ENCODE data around the gene PLD1. TPM values are rescaled to one million over a fixed set of nuclear protein-coding genes. Genes with fewer than 3 reads are reported as not detected.

The PLD1 gene
- total and polyA plus RNA-seq, 2 of the 8 experiments (the other 6 are each of a cell fraction or from before 2014, with no cell fraction given): 1.2 to 2.6 TPM

DNA sequence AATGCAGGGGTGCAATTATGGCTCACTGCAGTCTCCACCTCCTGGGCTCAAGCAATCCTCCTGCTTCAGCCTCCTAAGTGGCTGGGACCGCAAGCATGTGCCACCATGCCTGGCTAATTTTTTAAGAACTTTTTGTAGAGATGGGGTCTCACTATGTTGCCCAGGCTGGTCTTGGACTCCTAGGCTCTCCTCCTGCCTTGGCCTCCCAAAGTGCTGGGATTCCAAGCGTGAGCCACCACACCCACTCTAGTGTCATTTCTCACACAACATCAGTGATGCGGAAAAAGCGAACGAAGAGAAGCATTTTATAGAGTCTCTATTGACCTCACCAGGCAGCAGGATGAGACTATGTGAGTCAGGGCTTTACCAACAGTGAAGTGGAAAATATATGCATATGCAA lies 137.7 kb downstream of the PLD1 start:
- H3K4ac ChIP-seq (replicated peaks; ENCODE audit: insufficient read length, low read depth, low read length): no peak overlapping the region
- no peak for DNase-seq (ENCODE audit: low read depth in 1 of 2, low spot score in 2 of 2)
- H3K23ac ChIP-seq (ENCODE audit: insufficient read length): no peak overlapping the region
- no peaks in the 10 kb centered on the region for H3K9me3 ChIP-seq (ENCODE audit: insufficient read depth in 2 of 2, low read depth in 1 of 2, low read length in 1 of 2)
- H2AFZ ChIP-seq (ENCODE audit: low read length): no peak overlapping the region
- no peak overlapping the region for H4K5ac ChIP-seq (ENCODE audit: insufficient read length, low read depth, low read length)
- no peak overlapping the region for H2BK12ac ChIP-seq (ENCODE audit: low read depth, low read length)
- H2BK5ac ChIP-seq (ENCODE audit: low read depth, low read length): no peak overlapping the region
- H3K27me3 ChIP-seq (replicated peaks in 1 of 4; ENCODE audit: control insufficient read depth in 3 of 4, extremely low read depth in 1 of 4, insufficient read depth in 3 of 4, low read length in 3 of 4): no peaks in the 10 kb centered on the region
- H3K9ac ChIP-seq (replicated peaks in 1 of 4; ENCODE audit: extremely low read depth in 1 of 4, low read depth in 3 of 4, low read length in 3 of 4): no peak overlapping the region
- no peak overlapping the region for H4K91ac ChIP-seq (replicated peaks; ENCODE audit: insufficient read length, low read length)
- H2BK120ac ChIP-seq (replicated peaks; ENCODE audit: low read depth, low read length): no peak overlapping the region
- no peak overlapping the region for H2AK5ac ChIP-seq (ENCODE audit: low read depth, low read length)
- FAIRE-seq: no peak
- WGBS, 2 experiments (ENCODE audit: extremely low coverage in 1 of 2, insufficient coverage in 1 of 2, insufficient read length in 1 of 2, insufficient replicate concordance in 2 of 2, low coverage in 1 of 2, low lambda C conversion rate in 2 of 2, missing lambda C conversion rate in 1 of 2): 97% methylated on average over 5 of the region's 5 CpGs; no CpG with 5 or more reads in 1 of the 2 experiments
- no peaks in the 10 kb centered on the region for H3K79me1 ChIP-seq (ENCODE audit: low read depth, low read length)
- no peaks in the 10 kb centered on the region for H4K20me1 ChIP-seq (replicated peaks in 1 of 2; ENCODE audit: control insufficient read depth in 1 of 2, insufficient read depth in 2 of 2, low read length in 2 of 2)
- no peaks in the 10 kb centered on the region for H3K79me2 ChIP-seq (ENCODE audit: control insufficient read depth in 1 of 2, insufficient read depth in 2 of 2, low read length in 2 of 2)
- no peak overlapping the region for H3K56ac ChIP-seq (replicated peaks; ENCODE audit: insufficient read length, low read depth, low read length)
- no peak overlapping the region for H4K8ac ChIP-seq (ENCODE audit: extremely low read depth, insufficient read depth, low read length)
- H3K4me1 ChIP-seq (replicated peaks in 1 of 4; ENCODE audit: control insufficient read depth in 3 of 4, insufficient read depth in 4 of 4, low read length in 3 of 4): no peaks in the 10 kb centered on the region
- H3K23me2 ChIP-seq (ENCODE audit: low read depth, low read length): no peaks in the 10 kb centered on the region
- ChIA-PET POLR2A (ENCODE audit: partially characterized antibody) (no interaction called here), CTCF (ENCODE audit: partially characterized antibody) (interaction anchor here (0.6 to 1.2 kb wide), 5 partner anchors 55 to 660 kb away, joined by 3 to 4 read pairs (median 3); no protein-coding TSS in a partner anchor)
- TF ChIP-seq JUN (IDR thresholded peaks at IDR 0.05; ENCODE audit: low read depth, low read length) (no peak), BACH1 (IDR thresholded peaks at IDR 0.05; ENCODE audit: low read length) (no peak), ZNF274 (IDR thresholded peaks at IDR 0.05; ENCODE audit: borderline replicate concordance, extremely low read depth, low read length) (no peak), RNF2 (IDR thresholded peaks at IDR 0.05; ENCODE audit: borderline replicate concordance, low read depth, low read length, missing control alignments, poor library complexity, severe bottlenecking) (no peak), NRF1 (IDR thresholded peaks at IDR 0.05; ENCODE audit: low read depth, low read length) (no peak), SIX5 (IDR thresholded peaks at IDR 0.05; ENCODE audit: low read depth, low read length) (no peak), CBX8 (IDR thresholded peaks at IDR 0.05; ENCODE audit: borderline replicate concordance, low read depth, low read length) (no peak)
- no peak overlapping the region for H3K4me2 ChIP-seq (ENCODE audit: insufficient read depth in 1 of 2, low read depth in 2 of 2, low read length in 2 of 2)
- no peaks in the 10 kb centered on the region for H3K36me3 ChIP-seq (ENCODE audit: control insufficient read depth in 2 of 4, insufficient read depth in 4 of 4, low read length in 3 of 4)
- H2BK20ac ChIP-seq (ENCODE audit: low read length): no peak overlapping the region
- no peak overlapping the region for H3K4me3 ChIP-seq (ENCODE audit: extremely low read depth in 1 of 4, insufficient read depth in 2 of 4, low read depth in 3 of 4, low read length in 4 of 4)
- no peak overlapping the region for H2BK15ac ChIP-seq (ENCODE audit: low read length)
- H3K27ac ChIP-seq (ENCODE audit: low read depth, low read length): no peak overlapping the region
- H3K14ac ChIP-seq (ENCODE audit: insufficient read length): no peak overlapping the region
- no peak overlapping the region for H3K18ac ChIP-seq (ENCODE audit: extremely low read depth, low read length)

Data from H1 (cell line).